Nephron (organoid): ENCODE data around the gene PRR7.

Experiments
- H3K27ac Mint-ChIP-seq, 3 experiments: 2 replicates each; pipeline ENCODE4 v1.8.0; 2020; ENCODE audit warnings: mixed read lengths in 3 of 3, mild to moderate bottlenecking in 2 of 3, moderate library complexity in 1 of 3
- H3K27me3 Mint-ChIP-seq: 2 replicates; pipeline ENCODE4 v1.8.0; 2021; ENCODE audit warnings: low read depth, mild to moderate bottlenecking, moderate library complexity, mixed read lengths
- H3K36me3 Mint-ChIP-seq: 2 replicates; pipeline ENCODE4 v1.8.0; 2020; ENCODE audit warnings: low read depth, mixed read lengths
- H3K4me1 Mint-ChIP-seq: 2 replicates; pipeline ENCODE4 v1.8.0; 2020; ENCODE audit warnings: mixed read lengths
- H3K4me3 Mint-ChIP-seq, 3 experiments: 2 replicates each; pipeline ENCODE4 v1.8.0; 2020; ENCODE audit warnings: mild to moderate bottlenecking in 3 of 3, mixed read lengths in 3 of 3, moderate library complexity in 2 of 3
- H3K9me3 Mint-ChIP-seq: 2 replicates; pipeline ENCODE4 v1.8.0; 2020; ENCODE audit warnings: mixed read lengths
- CTCF ChIP-seq, 3 experiments: fragments of 200-600 bp; sonication (generic); IDR thresholded peaks; one replicate each; pipeline ENCODE4 v1.5.0; 2021; ENCODE audit warnings: antibody characterized with exemption in 3 of 3; ENCODE audit not compliant: unreplicated experiment in 3 of 3

Gene PRR7

GRCh38 chr5:177434942-177435738 lies 11.5 kb upstream of the PRR7 start:
- H3K36me3 Mint-ChIP-seq, result peaks cover 47% of the 10 kb centered on the region
- no peak overlapping the region for H3K4me3 Mint-ChIP-seq

GRCh38 chr5:177435847-177436536 lies 10.6 kb upstream of the PRR7 start:
- TF ChIP-seq CTCF (IDR thresholded peaks at IDR 0.05; ENCODE audit: unreplicated experiment in 3 of 3), result no peak
- no peaks in the 10 kb centered on the region for H3K27me3 Mint-ChIP-seq
- H3K9me3 Mint-ChIP-seq, result no peaks in the 10 kb centered on the region
- H3K27ac Mint-ChIP-seq, result no peak overlapping the region
- H3K4me3 Mint-ChIP-seq, result no peak overlapping the region
- no peaks in the 10 kb centered on the region for H3K4me1 Mint-ChIP-seq
- peaks cover 43% of the 10 kb centered on the region for H3K36me3 Mint-ChIP-seq

More at GRCh38 chr5:177434942-177435738, 11.5 kb upstream of the PRR7 start:
- H3K27me3 Mint-ChIP-seq, result no peaks in the 10 kb centered on the region
- H3K4me1 Mint-ChIP-seq, result no peaks in the 10 kb centered on the region
- no peaks in the 10 kb centered on the region for H3K9me3 Mint-ChIP-seq
- TF ChIP-seq CTCF (IDR thresholded peaks at IDR 0.05; ENCODE audit: unreplicated experiment in 3 of 3), result no peak
- no peak overlapping the region for H3K27ac Mint-ChIP-seq

GRCh38 chr5:177437623-177438022 lies 9.0 kb upstream of the PRR7 start:
- no peak overlapping the region for H3K4me3 Mint-ChIP-seq
- no peak for TF ChIP-seq CTCF (IDR thresholded peaks at IDR 0.05; ENCODE audit: unreplicated experiment in 3 of 3)
- peaks cover 43% of the 10 kb centered on the region for H3K36me3 Mint-ChIP-seq
- no peaks in the 10 kb centered on the region for H3K4me1 Mint-ChIP-seq
- no peak overlapping the region for H3K27ac Mint-ChIP-seq
- H3K9me3 Mint-ChIP-seq, result no peaks in the 10 kb centered on the region
- no peaks in the 10 kb centered on the region for H3K27me3 Mint-ChIP-seq

- peaks cover 41% of the 10 kb centered on the region for H3K36me3 Mint-ChIP-seq
- H3K4me3 Mint-ChIP-seq, result no peak overlapping the region
- no peaks in the 10 kb centered on the region for H3K4me1 Mint-ChIP-seq
- no peaks in the 10 kb centered on the region for H3K9me3 Mint-ChIP-seq
- H3K27ac Mint-ChIP-seq, result no peak overlapping the region
- TF ChIP-seq CTCF (IDR thresholded peaks at IDR 0.05; ENCODE audit: unreplicated experiment in 3 of 3), result no peak
- H3K27me3 Mint-ChIP-seq, result no peaks in the 10 kb centered on the region
Measured at GRCh38 chr5:177438468-177438867, 8.1 kb upstream of the PRR7 start.

GRCh38 chr5:177439518-177440053 lies 7.0 kb upstream of the PRR7 start:
- TF ChIP-seq CTCF (IDR thresholded peaks at IDR 0.05; ENCODE audit: unreplicated experiment in 3 of 3), result no peak
- H3K27me3 Mint-ChIP-seq, result peaks cover under 1% of the 10 kb centered on the region
- no peak overlapping the region for H3K4me3 Mint-ChIP-seq
- H3K4me1 Mint-ChIP-seq, result peaks cover under 1% of the 10 kb centered on the region
- peaks cover 40% of the 10 kb centered on the region for H3K36me3 Mint-ChIP-seq
- H3K9me3 Mint-ChIP-seq, result no peaks in the 10 kb centered on the region
- H3K27ac Mint-ChIP-seq, result no peak overlapping the region
